ENCODE data around the gene GRIK5. TPM values are rescaled to one million over a fixed set of nuclear protein-coding genes. Genes with fewer than 3 reads are reported as not detected.
"Not testable (repeated sequence)": the region's sequence is repeated elsewhere in the genome, so short reads cannot be mapped to it uniquely, and the experiment has no call there.

Gene GRIK5, protein sequence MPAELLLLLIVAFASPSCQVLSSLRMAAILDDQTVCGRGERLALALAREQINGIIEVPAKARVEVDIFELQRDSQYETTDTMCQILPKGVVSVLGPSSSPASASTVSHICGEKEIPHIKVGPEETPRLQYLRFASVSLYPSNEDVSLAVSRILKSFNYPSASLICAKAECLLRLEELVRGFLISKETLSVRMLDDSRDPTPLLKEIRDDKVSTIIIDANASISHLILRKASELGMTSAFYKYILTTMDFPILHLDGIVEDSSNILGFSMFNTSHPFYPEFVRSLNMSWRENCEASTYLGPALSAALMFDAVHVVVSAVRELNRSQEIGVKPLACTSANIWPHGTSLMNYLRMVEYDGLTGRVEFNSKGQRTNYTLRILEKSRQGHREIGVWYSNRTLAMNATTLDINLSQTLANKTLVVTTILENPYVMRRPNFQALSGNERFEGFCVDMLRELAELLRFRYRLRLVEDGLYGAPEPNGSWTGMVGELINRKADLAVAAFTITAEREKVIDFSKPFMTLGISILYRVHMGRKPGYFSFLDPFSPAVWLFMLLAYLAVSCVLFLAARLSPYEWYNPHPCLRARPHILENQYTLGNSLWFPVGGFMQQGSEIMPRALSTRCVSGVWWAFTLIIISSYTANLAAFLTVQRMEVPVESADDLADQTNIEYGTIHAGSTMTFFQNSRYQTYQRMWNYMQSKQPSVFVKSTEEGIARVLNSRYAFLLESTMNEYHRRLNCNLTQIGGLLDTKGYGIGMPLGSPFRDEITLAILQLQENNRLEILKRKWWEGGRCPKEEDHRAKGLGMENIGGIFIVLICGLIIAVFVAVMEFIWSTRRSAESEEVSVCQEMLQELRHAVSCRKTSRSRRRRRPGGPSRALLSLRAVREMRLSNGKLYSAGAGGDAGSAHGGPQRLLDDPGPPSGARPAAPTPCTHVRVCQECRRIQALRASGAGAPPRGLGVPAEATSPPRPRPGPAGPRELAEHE
- under 1 TPM; 0.59 TPM for total RNA-seq

DNA sequence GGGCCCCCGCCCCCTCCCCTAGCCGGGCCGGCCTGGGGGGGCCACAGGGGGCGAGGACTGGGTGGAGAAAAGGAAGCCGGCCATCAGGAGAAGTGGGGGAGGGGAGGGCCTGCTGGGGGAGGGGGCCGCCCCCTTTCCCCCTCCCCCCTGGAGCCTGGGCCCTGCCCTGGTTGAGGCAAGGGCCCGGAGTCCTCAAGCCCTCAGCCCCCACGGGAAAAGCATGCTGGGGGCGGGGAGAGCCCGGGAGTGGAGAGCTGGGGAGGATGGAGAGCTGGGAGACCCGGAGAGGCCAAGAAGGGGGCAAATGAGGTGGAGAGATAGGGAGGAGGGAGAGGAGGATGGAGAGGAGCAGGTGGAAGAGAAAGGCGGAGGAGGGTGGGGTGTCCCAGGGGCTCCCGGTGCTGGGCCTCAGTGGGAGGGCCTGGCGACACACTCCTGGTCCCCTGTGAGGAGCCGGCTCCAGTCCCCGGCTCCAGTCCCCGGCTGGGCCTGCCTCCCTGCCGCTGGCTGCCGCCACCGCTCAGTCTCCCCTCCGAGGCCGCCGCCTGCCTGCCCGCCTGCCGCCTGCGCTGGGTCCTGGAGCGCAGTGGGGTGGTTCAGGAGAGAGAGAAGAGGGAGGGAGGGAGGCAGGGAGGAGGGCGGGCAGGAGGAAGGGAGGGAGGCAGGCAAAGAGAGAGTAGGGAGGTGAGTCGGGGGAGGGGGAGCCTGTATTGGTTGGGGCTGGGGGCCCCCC is at the start of gene GRIK5:
Gene GRIK5, minus strand, starts transcription at position 588 of the 733 bp plus-strand sequence. CDS start 4,436 bp downstream, outside the sequence.
- POLR2A ChIA-PET, result no interaction called here
- CTCF ChIA-PET, result no interaction called here

DNA sequence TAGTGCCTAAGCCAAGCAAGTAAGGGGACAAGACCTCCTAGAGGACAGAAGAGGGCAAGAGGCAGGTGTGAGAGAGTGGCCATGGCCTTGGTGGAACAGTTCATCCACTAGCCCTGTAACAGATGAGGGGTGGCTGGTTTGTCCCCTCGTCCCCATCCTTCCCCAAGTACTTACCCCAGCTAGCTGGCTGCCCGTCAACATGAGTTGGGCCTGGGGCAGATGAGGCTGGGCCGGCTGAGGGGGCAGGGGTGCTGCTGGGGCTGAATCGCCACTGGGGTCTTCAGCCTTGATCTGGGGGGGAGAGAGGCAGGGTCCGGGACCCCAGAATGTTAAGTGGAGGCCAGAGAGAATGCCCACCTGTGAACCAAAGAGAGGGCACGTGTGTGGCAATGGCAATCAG is 47.1 kb upstream of the GRIK5 start:
- ChIA-PET POLR2A (no interaction called here), CTCF (interaction anchor here (3.7 kb wide), 1 partner anchor 8 kb away, joined by 21 read pairs; no protein-coding TSS in a partner anchor)

DNA sequence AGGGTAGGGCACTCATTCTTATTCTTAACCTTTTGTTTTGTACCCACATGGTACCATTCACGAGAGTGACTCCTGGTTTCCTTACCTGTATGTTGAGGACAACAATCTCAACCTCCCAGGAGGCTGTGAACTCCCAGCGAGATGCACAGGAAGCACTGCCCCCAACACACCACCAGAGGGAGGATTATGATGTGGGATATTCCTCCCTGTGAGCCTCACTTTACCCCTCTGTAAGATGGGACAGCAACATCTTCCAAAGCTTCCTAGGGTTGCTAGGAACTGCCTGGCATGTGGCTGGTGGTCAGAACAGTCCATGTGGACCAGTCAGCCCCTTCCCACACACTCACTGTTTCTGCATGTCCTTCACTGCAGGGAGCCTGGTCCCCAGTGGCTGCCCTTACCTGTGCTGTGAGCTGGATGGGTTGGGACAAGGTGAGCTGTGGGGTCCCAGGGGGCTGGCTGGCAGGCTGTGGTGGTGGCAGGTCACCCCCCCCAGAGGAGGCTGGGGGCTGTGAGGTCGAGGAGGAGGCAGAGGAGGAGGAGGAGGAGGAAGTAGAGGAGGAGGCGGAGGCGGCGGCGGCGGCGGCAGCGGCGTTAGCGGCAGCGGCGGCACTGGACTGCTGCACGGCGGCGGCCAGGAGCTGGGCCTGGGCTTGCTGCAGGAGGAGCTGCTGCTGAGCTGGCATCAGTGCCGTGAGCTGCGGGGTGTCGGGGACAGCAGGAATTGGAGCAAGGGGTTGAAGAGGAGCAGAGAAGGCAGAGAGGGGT is 46.5 kb upstream of the GRIK5 start:
- POLR2A ChIA-PET, result no interaction called here
- CTCF ChIA-PET, result interaction anchor here (0.7 to 1.5 kb wide), 2 partner anchors 8 to 135 kb away, joined by 3 read pairs; no protein-coding TSS in a partner anchor

DNA sequence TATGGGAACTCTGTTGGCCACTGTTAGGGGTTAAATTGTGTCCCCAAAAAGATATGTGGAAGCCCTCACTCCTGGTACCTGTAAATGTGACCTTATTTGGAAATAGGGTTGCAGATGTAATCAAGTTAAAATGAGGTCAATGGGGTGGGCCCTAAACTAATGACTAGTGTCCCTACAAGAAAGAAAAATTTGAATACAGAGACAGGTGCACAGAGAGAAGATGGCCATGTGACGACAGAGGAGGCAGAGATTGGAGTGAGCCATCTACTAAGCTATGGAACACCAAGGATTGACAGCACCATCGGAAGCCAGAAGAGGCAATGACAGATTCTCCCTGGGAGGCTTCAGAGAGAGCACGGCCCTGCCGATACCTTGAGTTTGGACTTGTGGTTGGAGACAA is 45.7 kb upstream of the GRIK5 start:
- ChIA-PET POLR2A (no interaction called here), CTCF (interaction anchor here (0.7 to 1.5 kb wide), 4 partner anchors 9 to 164 kb away, joined by 3 to 4 read pairs (median 3); no protein-coding TSS in a partner anchor)

DNA sequence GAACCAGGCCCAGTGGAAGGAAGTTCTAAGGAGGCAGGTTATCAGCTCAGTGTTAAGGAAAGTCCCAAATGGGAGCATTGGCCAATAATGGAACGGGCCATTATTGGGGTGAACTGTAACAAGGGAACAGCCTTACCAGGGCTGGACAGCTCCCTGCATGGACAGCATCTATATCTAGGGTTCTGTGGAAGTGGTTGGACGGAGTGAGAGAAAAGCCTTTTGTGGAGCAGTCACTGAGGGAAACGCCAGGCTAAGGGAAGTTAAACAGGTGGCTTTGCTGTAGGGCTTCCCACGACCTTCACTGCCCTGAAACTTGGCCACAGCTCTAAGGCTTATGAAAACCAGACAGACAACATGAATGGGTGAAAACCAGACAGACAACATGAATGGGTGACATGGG is 45.2 kb upstream of the GRIK5 start:
- POLR2A ChIA-PET, result interaction anchor here (0.6 kb wide), 1 partner anchor 130 kb away, joined by 6 read pairs; no protein-coding TSS in a partner anchor
- CTCF ChIA-PET, result interaction anchor here (0.8 to 1.5 kb wide), 3 partner anchors 9 to 164 kb away, joined by 3 to 4 read pairs (median 3); no protein-coding TSS in a partner anchor

DNA sequence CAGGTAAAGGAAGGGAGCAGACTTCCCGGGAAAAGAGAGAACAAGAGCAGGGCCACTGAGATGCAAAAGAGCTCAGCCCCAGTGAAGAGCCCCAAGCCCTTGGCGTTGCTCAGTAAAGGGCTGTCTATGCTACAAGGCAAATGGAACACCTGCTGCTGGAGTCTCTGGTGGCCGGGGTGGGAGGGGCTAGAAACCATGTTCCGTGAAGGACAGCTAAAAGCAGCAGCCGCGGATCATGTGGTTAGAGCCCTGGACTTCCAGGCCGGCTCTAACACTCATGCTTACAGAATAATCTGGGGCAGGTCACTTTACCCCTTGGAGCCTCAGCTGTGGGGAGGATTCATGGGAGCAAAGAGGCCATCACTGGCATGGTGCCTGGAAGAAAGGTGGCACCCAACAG is 44.4 kb upstream of the GRIK5 start:
- CTCF ChIA-PET, result interaction anchor here (1.4 to 2.3 kb wide), 2 partner anchors 18 to 165 kb away, joined by 4 to 8 read pairs; partner anchors contain the start of gene POU2F2
- POLR2A ChIA-PET, result interaction anchor here (0.6 kb wide), 1 partner anchor 131 kb away, joined by 6 read pairs; no protein-coding TSS in a partner anchor

DNA sequence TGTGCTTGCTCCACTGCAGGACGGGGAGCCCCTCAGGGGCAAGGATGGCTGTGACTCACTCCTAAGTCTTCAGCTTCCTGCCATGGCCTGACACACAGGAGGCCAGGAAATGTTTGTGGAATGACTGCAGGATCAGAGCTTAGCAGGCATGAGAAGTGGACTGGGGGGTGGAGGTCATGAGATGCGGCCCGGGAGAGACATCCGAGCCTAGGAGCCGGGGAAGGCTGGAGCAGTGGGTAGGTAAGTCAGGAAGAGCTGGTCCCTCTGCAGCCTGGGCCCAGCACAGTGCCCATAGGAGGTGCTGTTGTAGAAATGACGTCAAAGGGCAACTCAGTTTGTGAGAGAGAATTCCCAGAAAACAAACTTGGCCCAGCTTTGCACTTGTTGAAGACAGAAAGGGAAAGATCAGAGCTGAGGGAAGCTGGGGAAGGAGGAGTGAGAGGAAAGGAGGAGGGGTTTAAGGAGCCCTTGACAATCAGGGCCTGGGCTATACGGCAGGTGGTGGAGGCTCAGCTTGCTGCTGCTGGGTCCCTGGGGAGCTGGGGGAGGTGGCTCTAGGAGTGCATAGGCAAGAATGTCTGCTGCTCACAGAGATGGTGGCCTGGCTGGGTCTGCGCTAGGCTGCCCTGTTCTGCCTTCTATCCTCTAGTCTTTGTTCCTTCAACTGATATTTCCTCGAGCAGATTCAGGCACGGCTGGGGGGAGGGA is 43.8 kb upstream of the GRIK5 start:
- CTCF ChIA-PET, result interaction anchor here (0.6 to 2.3 kb wide), 3 partner anchors 17 to 71 kb away, joined by 3 to 8 read pairs (median 3); partner anchors contain the start of gene POU2F2

DNA sequence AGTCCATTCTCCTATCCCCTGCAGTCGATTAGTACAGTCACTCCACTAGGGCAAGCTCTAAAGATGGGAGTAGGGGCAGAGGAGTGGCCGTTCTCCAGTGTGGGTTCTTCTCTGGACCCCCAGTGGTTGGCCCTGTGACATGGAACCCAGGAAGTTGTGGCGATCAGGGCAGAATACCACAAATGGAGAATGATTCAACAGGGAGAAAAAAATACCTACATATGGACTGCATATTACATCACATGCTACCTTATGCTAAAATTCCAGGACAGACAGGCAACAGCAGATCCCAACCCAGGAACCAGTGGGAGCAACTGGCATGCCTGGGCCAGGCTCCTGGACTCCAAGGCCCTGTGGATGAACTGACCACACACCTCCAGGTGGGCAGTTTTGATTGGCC is 41.8 kb upstream of the GRIK5 start:
- ChIA-PET POLR2A (no interaction called here), CTCF (interaction anchor here (1.7 to 5.2 kb wide), 2 partner anchors 12 to 72 kb away, joined by 4 to 48 read pairs; no protein-coding TSS in a partner anchor)

More for the DNA sequence above, 43.8 kb upstream of the GRIK5 start:
- POLR2A ChIA-PET, result no interaction called here

DNA sequence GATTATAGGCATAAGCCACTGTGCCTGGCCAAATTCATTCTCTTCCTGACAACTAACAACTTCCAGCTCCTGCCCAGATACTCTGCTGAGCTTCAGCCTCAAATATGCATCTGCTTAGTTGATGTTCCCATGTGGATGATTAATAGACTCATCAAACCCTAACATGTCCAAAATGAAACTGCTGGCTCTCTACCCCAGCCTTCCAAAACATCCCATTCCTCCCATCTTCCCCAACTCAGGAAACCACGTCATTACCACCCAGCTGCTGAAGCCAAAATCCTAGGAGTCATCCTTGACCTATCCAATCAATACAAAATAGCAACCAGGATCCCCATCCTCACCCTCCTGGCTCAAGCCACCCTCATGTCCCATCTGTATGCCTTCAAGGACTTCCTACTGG is 41.4 kb upstream of the GRIK5 start:
- ChIA-PET CTCF (interaction anchor here (0.9 to 5.2 kb wide), 5 partner anchors 9 to 72 kb away, joined by 3 to 48 read pairs (median 4); no protein-coding TSS in a partner anchor), POLR2A (no interaction called here)

DNA sequence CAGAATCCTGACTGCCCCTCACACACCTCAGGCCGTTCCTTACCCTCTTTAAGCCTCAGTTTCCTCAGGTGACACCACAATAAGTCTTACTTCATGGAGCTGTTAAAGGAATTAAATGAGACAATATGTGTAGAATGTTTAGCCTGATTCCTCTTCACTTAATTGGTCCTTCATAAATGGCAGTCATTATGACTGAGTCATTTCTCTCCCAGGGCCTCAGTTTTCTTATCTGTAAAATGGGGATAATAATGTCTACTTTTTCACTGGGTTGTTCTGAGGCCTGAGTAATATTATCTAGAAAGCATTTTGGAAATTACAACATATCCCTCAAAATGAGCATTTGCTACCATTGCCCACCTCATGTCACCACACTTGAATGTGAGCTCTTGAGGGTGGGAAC is 40.7 kb upstream of the GRIK5 start:
- ChIA-PET POLR2A (no interaction called here), CTCF (interaction anchor here (0.9 to 5.2 kb wide), 7 partner anchors 9 to 75 kb away, joined by 3 to 48 read pairs (median 4); partner anchors contain the start of gene POU2F2)

DNA sequence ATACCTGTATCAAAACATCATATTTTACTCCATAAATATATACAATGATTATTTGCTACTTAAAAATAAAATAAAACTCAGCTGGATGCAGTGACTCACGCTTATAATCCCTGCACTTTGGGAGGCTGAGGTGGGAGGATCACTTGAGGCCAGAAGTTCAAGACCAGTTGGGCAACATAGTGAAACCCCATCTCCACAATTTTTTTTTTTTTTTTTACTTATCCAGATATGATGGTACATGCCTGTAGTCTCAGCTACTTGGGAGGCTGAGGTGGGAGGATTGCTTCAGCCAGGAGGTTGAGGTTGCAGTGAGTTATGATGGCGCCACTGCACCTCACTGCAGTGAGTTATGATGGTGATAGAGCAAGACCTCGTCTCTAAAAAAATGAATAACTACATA is 39.9 kb upstream of the GRIK5 start:
- ChIA-PET POLR2A (no interaction called here), CTCF (interaction anchor here (0.8 to 5.2 kb wide), 10 partner anchors 9 to 292 kb away, joined by 3 to 48 read pairs (median 5); partner anchors contain the start of gene POU2F2)

DNA sequence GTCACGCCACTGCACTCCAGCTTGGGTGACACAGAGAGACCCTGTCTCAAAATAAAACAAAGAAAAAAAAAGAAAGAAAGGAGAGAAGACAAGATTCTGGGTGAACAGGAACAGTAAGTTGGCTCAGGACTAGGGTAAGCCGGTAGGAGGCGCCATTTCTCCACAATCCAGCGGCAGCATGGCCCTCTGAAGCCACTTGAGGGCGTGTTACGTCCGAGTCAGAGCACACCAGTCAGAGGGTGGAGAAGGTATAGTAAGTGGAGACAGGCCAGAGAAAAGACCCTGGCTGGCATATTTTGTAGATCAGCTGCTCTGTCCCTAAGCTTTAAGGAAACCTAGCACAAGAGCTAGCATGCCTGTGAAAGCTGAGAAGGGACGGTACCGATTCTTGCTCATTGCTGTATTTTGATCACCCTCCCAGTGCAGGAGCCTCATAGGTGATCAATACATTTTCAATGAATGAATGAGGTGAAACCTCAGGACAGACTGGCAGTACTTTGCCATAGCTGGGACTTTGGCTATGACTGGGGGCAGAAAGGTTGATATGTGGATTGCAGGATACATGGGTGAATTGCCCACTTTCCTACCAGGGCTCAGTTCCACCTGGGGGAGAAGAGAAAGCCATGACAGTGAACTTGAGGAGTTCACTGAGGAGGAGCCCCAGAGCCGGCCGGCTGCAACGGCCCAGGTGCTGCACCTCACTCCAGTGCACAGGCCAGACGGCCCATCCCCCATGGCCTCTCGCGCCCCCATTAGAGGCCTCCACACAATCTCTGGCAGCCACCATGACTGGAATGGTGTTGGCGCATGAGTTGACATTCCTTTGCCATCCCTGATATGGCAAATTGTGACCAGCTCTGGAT is 38.8 kb upstream of the GRIK5 start:
- CTCF ChIA-PET, result interaction anchor here (0.6 to 5.2 kb wide), 33 partner anchors 10 to 325 kb away, joined by 3 to 48 read pairs (median 4); partner anchors contain the start of genes POU2F2 and ZNF526
- POLR2A ChIA-PET, result no interaction called here

DNA sequence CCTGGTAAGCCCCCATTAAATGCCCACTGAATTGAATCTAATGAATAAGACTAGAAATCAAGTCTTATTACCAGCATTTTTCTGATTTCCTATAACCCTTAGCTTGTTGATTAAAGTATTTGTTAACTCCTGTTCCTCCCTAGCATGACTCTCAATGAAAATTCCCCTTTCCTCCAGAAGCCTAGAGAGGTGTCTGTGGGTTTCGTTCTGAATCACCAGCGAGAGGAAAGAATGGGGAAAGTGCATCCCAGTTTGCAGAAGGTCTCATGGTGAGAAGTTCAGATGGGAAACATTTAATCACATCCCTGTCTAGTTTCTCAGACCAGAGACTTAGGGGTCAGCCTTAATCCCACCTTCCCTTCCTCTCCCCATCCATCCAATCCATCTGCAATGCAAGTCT is 35.4 kb upstream of the GRIK5 start:
- ChIA-PET CTCF (interaction anchor here (1.1 kb wide), 1 partner anchor 27 kb away, joined by 3 read pairs; the partner anchor contains the start of gene POU2F2), POLR2A (no interaction called here)

DNA sequence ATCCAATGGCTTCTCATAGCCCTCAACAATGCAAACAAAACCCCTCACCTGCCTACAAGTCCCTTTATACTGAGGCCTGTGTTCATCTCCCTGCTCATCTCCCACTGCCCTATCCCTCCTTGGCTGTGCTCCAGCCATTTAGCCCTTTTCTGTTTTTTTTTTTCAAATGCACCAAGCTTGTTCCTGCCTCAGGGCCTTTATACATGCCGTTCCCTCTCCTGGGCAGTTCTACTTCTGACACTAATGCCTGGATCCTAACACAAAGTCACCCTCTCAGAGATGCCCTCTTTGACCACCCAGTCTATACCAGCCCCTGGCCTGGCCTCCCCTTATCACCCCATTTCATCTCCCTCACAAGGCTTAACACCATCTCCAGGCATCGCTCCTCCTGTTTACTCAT is 32.9 kb upstream of the GRIK5 start:
- CTCF ChIA-PET, result interaction anchor here (0.8 to 2.3 kb wide), 2 partner anchors 30 to 79 kb away, joined by 3 to 7 read pairs; partner anchors contain the start of gene POU2F2

DNA sequence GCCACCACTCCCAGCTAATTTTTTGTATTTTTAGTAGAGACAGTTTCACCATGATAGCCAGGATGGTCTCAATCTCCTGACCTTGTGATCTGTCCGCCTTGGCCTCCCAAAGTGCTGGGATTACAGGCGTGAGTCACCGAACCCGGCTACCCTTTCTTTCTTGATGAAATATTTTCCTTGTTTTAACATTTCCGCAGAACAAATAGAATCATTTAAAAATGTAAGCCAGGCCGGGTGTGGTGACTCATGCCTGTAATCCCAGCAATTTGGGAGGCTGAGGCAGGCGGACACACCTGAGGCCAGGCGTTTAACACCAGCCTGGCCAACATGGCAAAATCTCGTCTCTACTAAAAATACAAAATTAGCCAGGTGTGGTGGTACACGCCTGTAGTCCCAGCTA is 30.2 kb upstream of the GRIK5 start:
- CTCF ChIA-PET, result interaction anchor here (1.6 kb wide), 1 partner anchor 10 kb away, joined by 3 read pairs; no protein-coding TSS in a partner anchor
- POLR2A ChIA-PET, result not testable (repeated sequence)

More for the DNA sequence above, 32.9 kb upstream of the GRIK5 start:
- POLR2A ChIA-PET, result no interaction called here

DNA sequence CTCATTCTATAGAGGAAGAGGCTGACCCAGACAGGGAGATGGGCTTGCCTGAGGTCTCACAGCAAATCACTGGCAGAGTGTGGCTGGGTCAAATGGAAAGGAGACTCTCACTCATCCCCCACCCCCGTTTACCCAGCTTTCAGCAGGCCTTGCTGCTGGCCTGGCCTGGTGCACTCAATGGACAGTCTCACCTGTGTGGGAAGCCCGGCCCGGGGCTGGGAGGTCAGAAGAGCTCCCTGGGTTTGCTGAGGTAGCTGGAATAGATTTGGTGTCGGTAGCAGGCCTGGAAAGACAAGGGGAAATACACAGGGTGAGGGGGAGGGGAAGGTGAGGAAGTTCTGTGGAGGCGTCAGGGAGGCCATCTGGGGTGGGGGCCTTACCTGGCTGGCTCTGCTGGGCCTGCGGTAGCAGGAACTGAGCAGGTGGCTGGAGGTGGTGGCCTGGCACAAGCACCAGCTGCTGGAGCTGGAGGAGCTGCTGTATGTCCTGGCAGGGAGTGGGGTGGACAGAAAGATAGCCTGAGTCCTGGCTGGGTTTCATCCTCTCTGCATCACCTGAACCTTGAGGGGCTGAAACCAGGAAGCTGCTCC is 29.4 kb upstream of the GRIK5 start:
- ChIA-PET CTCF (interaction anchor here (0.6 to 1.6 kb wide), 3 partner anchors 9 to 42 kb away, joined by 3 read pairs; no protein-coding TSS in a partner anchor), POLR2A (interaction anchor here (0.6 kb wide), 1 partner anchor 43 kb away, joined by 5 read pairs; no protein-coding TSS in a partner anchor)
